HepG2 (cell line): ENCODE data around the gene WNT5A.

Source experiments
- ASH2L ChIP-seq: fragments of 300-600, 200-600 bp; sonication (generic); IDR thresholded peaks from 2 replicates; pipeline ENCODE4 v1.7.0; 2017; ENCODE audit warnings: low read depth, mild to moderate bottlenecking, moderate library complexity, mixed read lengths, low read length; ENCODE audit not compliant: insufficient read length
- CHD2 ChIP-seq: IDR thresholded peaks from 2 replicates; pipeline ENCODE4 v1.6.1; 2011; ENCODE audit warnings: low read depth, low read length, improper control_type of control experiment
- HNRNPL ChIP-seq: fragments of 200-400 bp; formaldehyde crosslinking; IDR thresholded peaks from 2 replicates; pipeline ENCODE4 v1.6.1; 2017; ENCODE audit warnings: mild to moderate bottlenecking, low read depth, low read length
- JUND ChIP-seq: sonication (generic); formaldehyde crosslinking; IDR thresholded peaks from 2 replicates; pipeline ENCODE4 v1.8.0; 2022; ENCODE audit warnings: mild to moderate bottlenecking, missing genetic modification reagents
- LRRFIP1 ChIP-seq: sonication (generic); formaldehyde crosslinking; conservative IDR thresholded peaks from 2 replicates; pipeline ENCODE4 v1.4.0; 2020; ENCODE audit warnings: missing genetic modification reagents
- MTA1 ChIP-seq: sonication (generic); formaldehyde crosslinking; IDR thresholded peaks from 2 replicates; pipeline ENCODE4 v1.4.0; 2020; ENCODE audit warnings: missing genetic modification reagents, mild to moderate bottlenecking, borderline replicate concordance
- NFE2L2 ChIP-seq: fragments of 150-350 bp; IDR thresholded peaks from 2 replicates; pipeline ENCODE4 v1.6.1; 2014; ENCODE audit warnings: low read length
- PREB ChIP-seq: sonication (generic); formaldehyde crosslinking; IDR thresholded peaks from 2 replicates; pipeline ENCODE4 v1.4.0; 2020; ENCODE audit warnings: missing genetic modification reagents
- SMARCE1 ChIP-seq: fragments of 450-650 bp; IDR thresholded peaks from 2 replicates; pipeline ENCODE4 v1.6.1; 2017; ENCODE audit warnings: borderline replicate concordance
- ZFP41 ChIP-seq: sonication (generic); formaldehyde crosslinking; IDR thresholded peaks from 2 replicates; pipeline ENCODE4 v1.4.0; 2020; ENCODE audit warnings: mild to moderate bottlenecking, missing genetic modification reagents, borderline replicate concordance
- ZNF768 ChIP-seq: sonication (generic); formaldehyde crosslinking; IDR thresholded peaks from 2 replicates; pipeline ENCODE4 v1.4.0; 2020; ENCODE audit warnings: missing genetic modification reagents

GRCh38 chr3:55482496-55483195, 4.5 kb downstream of the WNT5A start:
- no peak for TF ChIP-seq JUND (CRISPR knock-in tag)
- TF ChIP-seq LRRFIP1 (CRISPR knock-in tag): no peak
- TF ChIP-seq MTA1 (CRISPR knock-in tag): no peak
- TF ChIP-seq ASH2L: no peak
- TF ChIP-seq ZNF768 (CRISPR knock-in tag): no peak
- TF ChIP-seq HNRNPL: no peak
- TF ChIP-seq SMARCE1: no peak
- TF ChIP-seq CHD2: no peak
- TF ChIP-seq ZFP41 (CRISPR knock-in tag): no peak
- TF ChIP-seq PREB (CRISPR knock-in tag): no peak
- no peak for TF ChIP-seq NFE2L2
